H1 (cell line): ENCODE measurements around the gene ALKBH1. TPM values are rescaled to one million over a fixed set of nuclear protein-coding genes. Genes with fewer than 3 reads are reported as not detected.

Source experiments
- CTCF ChIA-PET: fragments of 300-600 bp; sonication (Branson Sonifier 250); formaldehyde crosslinking; loops from one replicate; lab custom pipeline; 2021; ENCODE audit not compliant: partially characterized antibody; lab: Charles Lee
- POLR2A ChIA-PET: fragments of 300-600 bp; sonication (Branson Sonifier 250); formaldehyde crosslinking; loops from one replicate; lab custom pipeline; 2021; ENCODE audit warnings: inconsistent platforms; ENCODE audit not compliant: partially characterized antibody; lab: Charles Lee
- DNase-seq, 2 experiments: peaks; one replicate each; pipeline versions ENCODE4 v3.0.0 to v3.0.0-alpha.2; 2010 to 2022; ENCODE audit warnings: low spot score in 2 of 2, low read depth in 1 of 2, mixed read lengths in 1 of 2
- FAIRE-seq: peaks from 2 replicates; lab custom pipeline; 2011; peaks lifted over from hg19 to GRCh38; lab: Jason Lieb, UNC
- H2AFZ ChIP-seq: 2 replicates; pipeline ENCODE4 v1.8.1; 2012; ENCODE audit warnings: low read length, inconsistent platforms
- H2AK5ac ChIP-seq: 2 replicates; pipeline ENCODE4 v1.6.1; 2013; ENCODE audit warnings: low read depth, low read length
- H2BK120ac ChIP-seq: replicated peaks from 2 replicates; pipeline ENCODE3; 2013; ENCODE audit warnings: low read depth, low read length, inconsistent platforms
- H2BK12ac ChIP-seq: 2 replicates; pipeline ENCODE4 v1.6.1; 2013; ENCODE audit warnings: low read depth, low read length
- H2BK15ac ChIP-seq: 2 replicates; pipeline ENCODE4 v1.6.1; 2013; ENCODE audit warnings: low read length
- H2BK20ac ChIP-seq: 2 replicates; pipeline ENCODE4 v1.6.1; 2013; ENCODE audit warnings: low read length
- H2BK5ac ChIP-seq: 2 replicates; pipeline ENCODE4 v1.6.1; 2013; ENCODE audit warnings: low read depth, low read length
- H3K14ac ChIP-seq: 2 replicates; pipeline ENCODE4 v1.6.1; 2013; ENCODE audit warnings: inconsistent platforms; ENCODE audit not compliant: insufficient read length
- H3K18ac ChIP-seq: 2 replicates; pipeline ENCODE4 v1.6.1; 2013; ENCODE audit warnings: low read length; ENCODE audit errors: extremely low read depth
- H3K23ac ChIP-seq: 2 replicates; pipeline ENCODE4 v1.6.1; 2013; ENCODE audit warnings: inconsistent platforms; ENCODE audit not compliant: insufficient read length
- H3K23me2 ChIP-seq: 2 replicates; pipeline ENCODE4 v1.6.1; 2013; ENCODE audit warnings: low read depth, low read length
- H3K27ac ChIP-seq: 2 replicates; pipeline ENCODE4 v1.6.1; 2011; ENCODE audit warnings: low read depth, low read length, inconsistent platforms
- H3K27me3 ChIP-seq, 4 experiments: replicated peaks in 1 of 4; 1 replicate in 1 of 4; 2 replicates in 3 of 4; pipeline versions ENCODE4 v1.6.1 to v1.8.1; 2011 to 2013; ENCODE audit warnings: low read length in 3 of 4, mild to moderate bottlenecking in 3 of 4, inconsistent platforms in 2 of 4, mixed read lengths in 2 of 4, moderate library complexity in 1 of 4; ENCODE audit not compliant: control insufficient read depth in 3 of 4, insufficient read depth in 3 of 4; ENCODE audit errors: extremely low read depth in 1 of 4
- H3K36me3 ChIP-seq, 4 experiments: 2 replicates each; pipeline versions ENCODE4 v1.6.1 to v1.8.1; 2011 to 2013; ENCODE audit warnings: mild to moderate bottlenecking in 4 of 4, low read length in 3 of 4, moderate library complexity in 2 of 4, control low read depth in 1 of 4, inconsistent platforms in 1 of 4; ENCODE audit not compliant: insufficient read depth in 4 of 4, control insufficient read depth in 2 of 4
- H3K4ac ChIP-seq: replicated peaks from 2 replicates; pipeline ENCODE3; 2013; ENCODE audit warnings: low read length, low read depth, mixed read lengths, inconsistent platforms; ENCODE audit not compliant: insufficient read length
- H3K4me1 ChIP-seq, 4 experiments: replicated peaks in 1 of 4; 1 replicate in 1 of 4; 2 replicates in 3 of 4; pipeline versions ENCODE4 v1.6.1 to v1.8.1; 2011 to 2013; ENCODE audit warnings: low read length in 3 of 4, inconsistent platforms in 2 of 4, mixed read lengths in 1 of 4; ENCODE audit not compliant: insufficient read depth in 4 of 4, control insufficient read depth in 3 of 4
- H3K4me2 ChIP-seq, 2 experiments: 2 replicates each; pipeline versions ENCODE4 v1.6.1 to v1.8.1; 2011 to 2013; ENCODE audit warnings: low read depth in 2 of 2, low read length in 2 of 2, control low read depth in 1 of 2, inconsistent platforms in 1 of 2, mild to moderate bottlenecking in 1 of 2; ENCODE audit not compliant: insufficient read depth in 1 of 2
- H3K4me3 ChIP-seq, 4 experiments: fragments of 200-600, 300-600 bp in 1 of 4; sonication (generic), shearing (Covaris generic), sonication (Bioruptor Twin) in 1 of 4; 2 replicates each; pipeline versions ENCODE4 v1.5.1 to v1.8.1; 2011 to 2016; ENCODE audit warnings: low read length in 4 of 4, low read depth in 3 of 4, control low read depth in 2 of 4, inconsistent platforms in 2 of 4, mild to moderate bottlenecking in 2 of 4, mixed read lengths in 1 of 4, moderate library complexity in 1 of 4; ENCODE audit not compliant: insufficient read depth in 2 of 4; ENCODE audit errors: extremely low read depth in 1 of 4
- H3K56ac ChIP-seq: replicated peaks from 2 replicates; pipeline ENCODE3; 2013; ENCODE audit warnings: low read depth, mild to moderate bottlenecking, mixed read lengths, low read length, inconsistent platforms; ENCODE audit not compliant: insufficient read length
- H3K79me1 ChIP-seq: 2 replicates; pipeline ENCODE4 v1.6.1; 2013; ENCODE audit warnings: low read depth, low read length, control low read depth
- H3K79me2 ChIP-seq, 2 experiments: 2 replicates each; pipeline versions ENCODE4 v1.6.1 to v1.8.1; 2012 to 2013; ENCODE audit warnings: low read length in 2 of 2, mild to moderate bottlenecking in 2 of 2, inconsistent platforms in 1 of 2; ENCODE audit not compliant: insufficient read depth in 2 of 2, control insufficient read depth in 1 of 2
- H3K9ac ChIP-seq, 4 experiments: replicated peaks in 1 of 4; 1 replicate in 1 of 4; 2 replicates in 3 of 4; pipeline versions ENCODE4 v1.6.1 to v1.8.1; 2011 to 2013; ENCODE audit warnings: low read depth in 3 of 4, low read length in 3 of 4, control low read depth in 2 of 4, mild to moderate bottlenecking in 2 of 4, moderate library complexity in 2 of 4, inconsistent platforms in 1 of 4; ENCODE audit errors: extremely low read depth in 1 of 4
- H3K9me3 ChIP-seq, 2 experiments: 2 replicates each; pipeline versions ENCODE4 v1.6.1 to v1.8.1; 2012 to 2013; ENCODE audit warnings: mild to moderate bottlenecking in 2 of 2, moderate library complexity in 2 of 2, control low read depth in 1 of 2, inconsistent platforms in 1 of 2, low read depth in 1 of 2, low read length in 1 of 2, mixed read lengths in 1 of 2; ENCODE audit not compliant: insufficient read depth in 2 of 2
- H4K20me1 ChIP-seq, 2 experiments: replicated peaks in 1 of 2; 2 replicates each; pipeline versions ENCODE3 to v1.8.1; 2011 to 2013; ENCODE audit warnings: inconsistent platforms in 2 of 2, low read length in 2 of 2, mild to moderate bottlenecking in 1 of 2; ENCODE audit not compliant: insufficient read depth in 2 of 2, control insufficient read depth in 1 of 2
- H4K5ac ChIP-seq: 2 replicates; pipeline ENCODE4 v1.6.1; 2013; ENCODE audit warnings: low read length, low read depth, mixed read lengths, inconsistent platforms; ENCODE audit not compliant: insufficient read length
- H4K8ac ChIP-seq: 2 replicates; pipeline ENCODE4 v1.8.0; 2013; ENCODE audit warnings: mild to moderate bottlenecking, moderate library complexity, low read length, inconsistent platforms; ENCODE audit not compliant: insufficient read depth; ENCODE audit errors: extremely low read depth
- H4K91ac ChIP-seq: replicated peaks from 2 replicates; pipeline ENCODE3; 2013; ENCODE audit warnings: low read length, mixed read lengths, inconsistent platforms; ENCODE audit not compliant: insufficient read length
- CEBPB ChIP-seq: IDR thresholded peaks from 2 replicates; pipeline ENCODE4 v1.6.1; 2012; ENCODE audit warnings: low read depth, low read length
- SAP30 ChIP-seq: fragments of 300-600 bp; sonication (generic); IDR thresholded peaks from 2 replicates; pipeline ENCODE4 v1.7.1; 2012; ENCODE audit warnings: low read length, moderate library complexity, mild to moderate bottlenecking, inconsistent platforms; ENCODE audit not compliant: insufficient read depth, insufficient replicate concordance
- SIRT6 ChIP-seq: IDR thresholded peaks from one replicate; pipeline ENCODE4 v1.7.1; 2012; ENCODE audit warnings: low read length, inconsistent platforms
- SP1 ChIP-seq: IDR thresholded peaks from 2 replicates; pipeline ENCODE4 v1.6.1; 2011; ENCODE audit warnings: low read depth, low read length
- WGBS, 2 experiments: shearing (Covaris generic) in 1 of 2; methylation state at CpG; one replicate each; pipeline versions ENCODE4 v1.1.6 to v1.1.7; 2013 to 2015; ENCODE audit warnings: low lambda C conversion rate in 2 of 2, mixed read lengths in 2 of 2, inconsistent platforms in 1 of 2, low coverage in 1 of 2, missing lambda C conversion rate in 1 of 2; ENCODE audit not compliant: insufficient replicate concordance in 2 of 2, insufficient coverage in 1 of 2, insufficient read length in 1 of 2; ENCODE audit errors: extremely low coverage in 1 of 2, missing lambda C conversion rate in 1 of 2; 5-methylcytosine and 5-hydroxymethylcytosine counted together
- polyA plus RNA-seq, 7 experiments: library from polyadenylated mRNA; depleted of rRNA in 3 of 7; stranded (reverse) in 5 of 7; unstranded in 2 of 7; fragments of >200 nt in 5 of 7; fragments of 200-250 nt in 2 of 7; gene quantifications; 1 replicate in 5 of 7; 2 replicates in 1 of 7; 4 replicates in 1 of 7; pipeline versions ENCODE4 v1.2.1 to v1.2.3, GENCODE V29; 2011 to 2013; ENCODE audit warnings: missing spikeins in 2 of 7, mixed read lengths in 2 of 7
- total RNA-seq: library from RNA; stranded (reverse); fragmentation: NEBNext Ultra II Directional; extraction: Animal tissue kit (Norgen Biotek cat#: 25700); gene quantifications from 2 replicates; pipeline ENCODE4 v1.2.1, GENCODE V29; 2021

The ALKBH1 gene
- total and polyA plus RNA-seq, 2 of the 8 experiments (the other 6 are each of a cell fraction or from before 2014, with no cell fraction given), result 14.3 to 20.0 TPM

GRCh38 chr14:77682158-77682553, 25.7 kb downstream of the ALKBH1 start:
- H3K4me2 ChIP-seq, result no peak overlapping the region
- no peak overlapping the region for H3K23ac ChIP-seq
- TF ChIP-seq SAP30 (no peak), CEBPB (no peak), SP1 (no peak), SIRT6 (no peak)
- H3K4me1 ChIP-seq, result no peaks in the 10 kb centered on the region
- POLR2A ChIA-PET, result no interaction called here
- no peak overlapping the region for H3K4me3 ChIP-seq
- CTCF ChIA-PET, result interaction anchor here (0.6 kb wide), 1 partner anchor 36 kb away, joined by 3 read pairs; no protein-coding TSS in a partner anchor
- peaks cover 0 to 17% (median 1%) of the 10 kb centered on the region in 4 experiments; a peak in 5 of 8 replicates for H3K36me3 ChIP-seq
- no peak overlapping the region for H2AK5ac ChIP-seq
- no peak overlapping the region for H2AFZ ChIP-seq
- H2BK12ac ChIP-seq, result no peak overlapping the region
- H3K23me2 ChIP-seq, result no peaks in the 10 kb centered on the region
- no peak overlapping the region for H3K18ac ChIP-seq
- no peak overlapping the region for H4K91ac ChIP-seq
- no peak overlapping the region for H3K14ac ChIP-seq
- no peak overlapping the region for H3K4ac ChIP-seq
- H4K5ac ChIP-seq, result no peak overlapping the region
- no peak overlapping the region for H3K9ac ChIP-seq
- DNase-seq (no peak), FAIRE-seq (no peak)
- no peaks in the 10 kb centered on the region for H4K20me1 ChIP-seq
- H4K8ac ChIP-seq, result no peak overlapping the region
- H2BK20ac ChIP-seq, result no peak overlapping the region
- no peaks in the 10 kb centered on the region for H3K79me2 ChIP-seq
- H3K27me3 ChIP-seq, result no peaks in the 10 kb centered on the region
- H3K79me1 ChIP-seq, result no peaks in the 10 kb centered on the region
- H3K56ac ChIP-seq, result no peak overlapping the region
- H2BK120ac ChIP-seq, result no peak overlapping the region
- WGBS, 2 experiments, result 97% methylated on average over 1 of the region's 1 CpG; no CpG with 5 or more reads in 1 of the 2 experiments
- H3K27ac ChIP-seq, result no peak overlapping the region
- H2BK15ac ChIP-seq, result no peak overlapping the region
- no peaks in the 10 kb centered on the region for H3K9me3 ChIP-seq
- no peak overlapping the region for H2BK5ac ChIP-seq
